Raji (cell line): Measurements from ENCODE around the gene TMEM247.

Experiments
- POLR2A ChIP-seq: IDR thresholded peaks from 2 replicates; pipeline ENCODE4 v1.6.1; 2011; ENCODE audit warnings: low read depth, low read length, control low read depth; ENCODE audit not compliant: insufficient read depth

The TMEM247 gene

DNA sequence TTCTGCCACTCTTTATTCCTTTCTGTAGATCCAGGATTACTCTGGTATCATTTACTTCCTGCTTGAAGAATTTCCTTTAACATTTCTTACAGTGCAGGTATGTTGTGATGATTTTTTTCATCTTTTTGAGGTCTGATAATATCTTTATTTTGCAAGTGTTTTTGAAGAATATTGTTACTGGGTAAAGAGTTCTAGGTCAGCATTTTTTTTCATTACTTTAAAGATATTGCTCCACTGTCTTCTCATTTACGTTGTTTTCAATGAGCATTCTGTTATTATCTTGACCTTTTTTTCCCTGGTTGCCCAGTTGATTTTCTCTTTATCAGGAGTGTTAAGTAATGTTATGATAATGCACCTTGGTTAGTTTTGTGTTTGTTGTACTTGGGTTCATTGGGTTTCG is 31.7 kb upstream of the TMEM247 start:
- TF ChIP-seq POLR2A: no peak

DNA sequence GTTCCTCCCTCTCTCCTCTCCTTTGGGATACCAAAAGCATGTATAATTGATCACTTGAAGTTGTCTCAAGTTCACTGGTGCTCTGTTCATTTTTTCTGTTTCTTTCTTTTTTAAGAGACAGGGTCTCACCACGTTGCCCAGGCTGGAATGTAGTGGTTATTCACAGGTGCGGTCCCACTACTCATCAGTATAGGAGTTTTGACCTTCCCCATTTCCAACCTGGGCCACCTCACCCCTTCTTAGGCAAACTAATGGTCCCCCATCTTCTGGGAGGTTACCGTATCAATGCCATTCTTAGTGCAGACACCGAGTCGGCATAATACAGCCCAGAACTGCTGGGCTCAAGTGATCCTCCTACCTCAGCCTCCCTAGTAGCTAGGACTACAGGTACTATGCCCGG is 31.3 kb upstream of the TMEM247 start:
- no peak for TF ChIP-seq POLR2A

DNA sequence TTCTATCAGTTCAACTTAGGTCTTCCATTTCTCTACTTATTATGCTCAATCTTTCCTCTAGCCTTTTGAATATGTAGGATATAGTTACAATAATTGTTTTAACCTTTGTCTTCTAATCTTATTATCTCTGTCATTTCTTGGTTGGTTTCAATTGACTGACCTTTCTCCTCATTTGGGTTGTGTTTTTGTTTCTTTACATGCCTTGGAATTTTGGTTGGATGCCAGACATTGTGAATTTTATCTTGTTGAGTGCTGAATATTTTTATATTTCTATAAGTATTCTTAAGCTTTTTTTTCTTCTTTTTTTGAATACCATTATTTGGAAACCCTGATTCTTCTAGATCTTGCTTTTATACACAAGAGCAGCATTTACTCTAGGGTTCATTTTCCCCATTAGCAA is 30.7 kb upstream of the TMEM247 start:
- no peak for TF ChIP-seq POLR2A

DNA sequence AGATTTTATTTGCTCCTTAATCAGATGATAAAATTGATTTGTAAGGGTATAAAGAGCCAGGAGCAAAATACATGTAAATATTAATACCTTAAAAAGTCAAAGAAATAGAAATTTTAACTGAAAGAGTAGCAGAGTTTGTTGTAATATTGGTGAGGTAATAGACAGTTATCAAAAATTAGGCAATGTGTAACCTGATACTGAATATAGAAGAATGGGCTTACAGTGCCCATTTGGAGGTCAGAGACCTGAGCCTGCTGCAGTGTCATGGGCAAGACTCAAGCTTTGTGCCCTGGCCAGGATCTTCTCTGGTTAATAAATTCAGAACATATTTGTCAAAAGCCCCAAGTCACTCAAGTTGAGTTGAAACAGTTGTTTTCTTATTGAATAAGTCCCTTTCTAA is 29.7 kb upstream of the TMEM247 start:
- TF ChIP-seq POLR2A: no peak

DNA sequence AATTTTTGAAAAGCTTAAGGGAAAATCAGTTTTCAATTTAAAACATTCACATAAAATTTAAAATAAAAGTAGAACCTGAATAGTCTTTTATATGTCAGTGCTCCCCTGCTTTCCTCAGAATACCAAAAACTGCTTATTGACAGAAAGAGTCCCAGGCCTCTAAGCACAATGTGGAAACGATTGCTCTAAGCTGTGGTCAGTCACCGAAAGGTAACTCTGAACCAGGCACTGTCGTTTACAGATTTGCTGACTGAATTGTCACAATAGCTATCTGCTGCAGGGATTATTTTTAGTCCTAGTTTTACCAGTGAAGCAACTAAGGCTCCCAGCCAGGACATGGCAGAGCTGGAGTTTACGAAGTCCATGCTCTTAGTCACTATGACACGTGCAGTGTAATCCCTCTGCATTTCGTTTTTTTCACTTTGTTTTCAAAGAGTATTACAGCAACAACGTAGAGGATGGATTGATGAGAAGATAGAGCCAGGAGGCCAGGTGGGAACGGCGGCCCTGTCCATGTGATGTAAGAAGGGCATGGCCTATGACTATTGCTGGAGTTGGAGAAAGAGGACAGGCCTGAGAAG is 28.1 kb upstream of the TMEM247 start:
- no peak for TF ChIP-seq POLR2A

DNA sequence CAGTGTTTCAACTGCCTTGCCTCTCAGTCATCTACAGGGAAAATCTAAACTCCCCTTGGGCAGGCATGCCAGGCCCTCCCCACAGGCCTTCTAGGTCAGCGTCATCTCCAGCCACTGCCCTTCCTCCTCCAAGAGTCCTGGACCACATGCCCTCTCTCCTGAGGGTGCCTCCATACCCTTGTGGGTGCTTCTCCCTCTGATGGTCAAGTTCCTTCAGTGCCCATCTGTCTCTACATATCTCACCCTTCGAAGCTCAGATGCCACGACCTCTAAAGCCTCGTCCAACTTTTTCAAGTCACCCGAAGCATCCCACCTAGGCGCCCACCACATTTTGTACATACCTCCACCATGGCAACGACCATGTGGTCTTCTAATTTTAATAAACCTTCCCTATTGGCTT is 22.6 kb upstream of the TMEM247 start:
- no peak for TF ChIP-seq POLR2A

DNA sequence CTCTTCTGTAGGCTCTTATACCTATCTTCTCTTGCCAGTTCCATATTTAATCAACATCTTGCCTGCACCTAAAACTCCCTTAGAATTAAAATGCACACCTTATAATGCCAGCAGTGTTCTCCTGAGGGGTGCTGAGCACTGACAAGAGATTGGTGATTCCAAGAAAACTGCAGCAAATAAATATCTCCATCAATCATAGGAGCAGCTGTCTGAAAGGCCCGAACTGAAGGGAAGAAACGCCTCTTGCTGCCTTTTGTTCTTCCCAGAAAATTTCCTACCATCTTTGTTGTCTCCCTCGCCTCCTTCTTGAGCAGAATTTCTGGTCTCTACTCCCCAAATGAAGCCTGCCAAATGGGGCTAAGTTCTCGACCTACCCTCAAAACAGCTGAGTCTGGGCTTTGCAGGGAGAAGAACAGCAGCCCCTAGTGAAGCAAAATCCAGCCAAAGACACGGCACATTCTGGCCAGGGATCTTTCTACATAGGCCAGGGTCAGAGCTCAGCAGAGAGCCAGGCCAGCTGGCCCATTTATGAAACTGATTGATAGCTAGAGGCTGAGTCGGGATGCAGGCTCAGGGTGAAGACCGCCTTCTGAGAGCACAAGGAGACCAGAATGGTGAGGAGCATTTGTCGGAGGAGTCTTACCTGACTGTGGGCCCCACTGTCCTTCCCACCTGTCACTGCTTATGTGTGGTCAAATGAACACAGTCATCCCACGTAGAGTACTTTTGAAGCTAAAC is 20.4 kb upstream of the TMEM247 start:
- TF ChIP-seq POLR2A: no peak

DNA sequence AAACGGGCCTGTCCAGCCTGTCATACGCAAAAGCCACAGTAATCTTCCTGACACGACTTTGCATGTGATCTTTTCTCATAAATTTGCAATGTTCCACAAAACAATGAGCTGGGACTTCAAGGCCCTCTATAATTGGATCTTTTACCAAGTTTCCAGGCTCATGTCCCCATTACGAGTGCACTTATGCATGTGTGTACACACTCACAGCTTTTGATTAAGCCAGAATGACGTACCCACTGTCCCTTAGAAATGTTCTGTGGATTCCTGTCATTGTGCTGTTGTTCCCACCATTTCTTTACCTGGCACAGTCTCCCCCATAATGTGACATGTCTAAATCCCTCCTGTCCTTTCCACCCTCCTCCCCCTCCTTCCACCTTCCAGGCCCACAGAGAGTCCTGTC is 19.7 kb upstream of the TMEM247 start:
- no peak for TF ChIP-seq POLR2A

DNA sequence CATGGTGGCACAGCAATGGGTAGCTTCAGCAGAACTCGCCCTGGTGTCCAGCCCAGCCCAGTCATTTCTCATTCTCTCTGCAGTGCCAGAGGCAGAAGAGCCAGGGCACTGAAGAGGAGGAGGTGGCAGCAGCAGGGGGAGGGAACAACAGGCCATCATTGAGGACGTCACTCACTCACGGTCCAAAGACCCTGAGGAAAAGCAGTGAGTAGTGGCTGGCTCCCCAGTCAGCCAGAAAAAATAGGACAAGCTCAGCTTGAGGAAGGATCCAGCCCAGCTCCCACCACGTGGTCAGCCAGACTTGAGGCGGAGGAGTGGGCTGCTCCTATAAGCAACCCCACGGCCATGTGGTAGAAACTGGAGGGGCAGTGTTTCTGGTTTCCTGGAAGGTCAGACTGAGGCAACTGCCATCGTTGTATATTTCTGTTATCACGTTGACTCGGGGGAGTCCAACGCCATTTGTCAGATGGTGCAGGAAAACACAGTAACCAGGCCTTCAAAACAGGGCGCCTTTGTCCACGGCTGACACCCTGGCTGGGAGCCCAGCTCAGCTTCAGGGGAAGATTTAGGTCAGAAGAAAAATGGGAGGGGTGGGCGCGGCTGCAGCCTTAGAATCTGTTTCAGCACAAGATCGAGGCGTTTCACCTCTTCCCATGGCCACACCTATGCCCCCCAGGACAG is 19.0 kb upstream of the TMEM247 start:
- TF ChIP-seq POLR2A: no peak

DNA sequence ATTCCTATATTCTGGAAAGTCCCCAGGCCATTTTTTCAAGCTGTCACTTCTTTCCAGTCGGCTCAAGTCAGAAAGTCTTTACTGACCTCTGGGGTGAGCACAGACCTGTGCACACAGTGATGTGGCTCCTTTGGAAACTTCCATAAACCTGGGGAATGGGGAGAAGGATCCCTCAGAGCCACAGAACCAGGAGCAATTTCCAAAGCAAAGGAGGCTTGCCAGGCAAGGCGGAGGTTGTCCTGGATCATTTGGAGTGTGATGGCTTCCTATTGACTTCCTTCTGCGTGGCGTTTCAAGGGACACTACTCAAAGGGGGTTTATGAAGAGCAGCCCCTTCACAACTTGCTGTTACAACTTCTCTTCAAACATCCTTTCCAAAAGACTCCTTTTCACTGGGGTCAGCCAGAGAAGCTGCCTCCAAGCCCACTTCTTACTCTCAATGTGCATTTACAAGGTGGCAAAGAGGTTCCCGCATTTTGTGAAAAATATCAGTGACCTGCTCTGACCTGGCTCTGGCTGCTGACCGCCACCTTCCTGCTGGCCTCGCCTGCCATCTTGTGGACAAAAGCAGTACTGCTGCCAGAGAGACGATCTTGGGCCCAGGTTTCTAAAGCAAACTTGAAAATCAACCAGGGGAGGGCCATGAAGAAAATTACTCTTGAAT is 18.2 kb upstream of the TMEM247 start:
- no peak for TF ChIP-seq POLR2A

DNA sequence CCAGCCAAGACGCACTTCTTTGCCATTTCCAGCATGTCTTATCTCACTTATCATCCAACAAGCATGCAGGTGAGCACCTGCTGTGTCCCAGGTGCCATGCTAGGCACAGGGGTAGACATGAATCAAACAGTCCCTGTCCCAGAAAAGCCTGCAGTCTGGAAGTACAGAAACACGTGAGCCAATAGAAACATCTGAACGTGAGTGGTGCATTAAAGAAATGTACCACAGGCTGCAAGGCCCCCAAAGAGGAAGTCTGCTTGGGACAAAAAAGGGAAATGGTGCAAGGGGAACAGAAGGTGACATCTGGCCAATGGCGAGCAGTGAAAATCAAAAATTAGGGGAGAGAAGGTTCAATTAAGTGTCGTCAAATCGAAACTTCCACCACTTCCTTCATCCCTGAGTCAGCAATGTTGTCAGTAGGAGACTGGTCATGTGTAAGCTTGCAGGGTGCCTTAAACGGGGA is 17.6 kb upstream of the TMEM247 start:
- no peak for TF ChIP-seq POLR2A

DNA sequence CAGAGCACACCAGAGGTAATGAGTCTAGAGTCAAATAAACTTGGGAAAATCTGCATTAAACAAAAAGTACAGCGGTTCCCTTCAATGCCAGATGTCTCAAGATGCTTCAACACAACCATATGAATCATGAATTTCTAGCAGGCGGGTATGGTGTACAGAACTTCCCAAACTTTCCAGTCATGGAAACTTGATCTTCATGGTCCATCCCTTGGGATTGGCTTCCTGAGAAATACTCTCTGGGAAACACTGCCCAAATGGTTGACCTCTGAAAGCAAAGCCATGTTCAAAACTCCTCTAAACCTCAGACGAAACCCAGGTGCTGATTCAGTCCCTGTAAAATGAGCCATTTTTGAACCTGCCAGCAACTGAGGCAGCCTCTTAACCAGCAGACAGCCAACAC is 16.4 kb upstream of the TMEM247 start:
- no peak for TF ChIP-seq POLR2A

DNA sequence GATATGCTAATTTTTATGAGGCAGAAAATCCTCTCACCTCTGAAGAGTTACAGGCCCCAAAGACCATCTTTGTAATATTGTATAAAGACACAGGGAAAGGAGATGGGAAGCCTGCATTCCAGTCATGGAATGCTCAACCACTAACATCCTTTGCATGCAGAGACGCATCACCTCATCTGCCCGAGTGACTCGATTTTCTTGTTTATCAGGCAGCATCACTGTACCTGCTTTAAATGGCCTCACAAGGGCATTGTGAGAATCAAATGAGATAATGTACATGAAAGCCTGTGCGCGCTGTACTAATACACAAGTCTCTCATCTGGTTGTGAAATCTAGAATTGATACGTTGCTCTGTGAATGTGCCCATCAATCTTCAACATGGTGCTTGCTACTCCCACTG is 10.2 kb upstream of the TMEM247 start:
- no peak for TF ChIP-seq POLR2A

DNA sequence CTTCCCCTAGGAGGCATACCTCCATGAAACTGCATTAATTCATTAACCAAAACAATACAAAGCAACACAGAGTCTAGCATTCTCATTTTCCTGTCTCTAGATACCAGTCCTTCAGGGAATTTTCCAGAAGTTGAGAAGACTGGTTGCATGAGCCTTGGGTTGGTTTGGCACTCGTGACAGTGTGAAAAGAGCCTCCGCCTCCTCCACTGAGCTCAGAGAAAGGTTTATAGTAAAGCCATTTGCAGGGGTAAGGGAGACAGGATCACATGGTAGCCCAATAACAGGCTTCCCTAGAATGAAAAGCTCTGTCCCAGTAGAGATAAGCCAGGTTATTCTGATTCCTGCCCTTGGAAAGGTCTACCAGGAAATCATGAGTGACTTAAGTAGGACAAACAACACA is 9.7 kb upstream of the TMEM247 start:
- no peak for TF ChIP-seq POLR2A

DNA sequence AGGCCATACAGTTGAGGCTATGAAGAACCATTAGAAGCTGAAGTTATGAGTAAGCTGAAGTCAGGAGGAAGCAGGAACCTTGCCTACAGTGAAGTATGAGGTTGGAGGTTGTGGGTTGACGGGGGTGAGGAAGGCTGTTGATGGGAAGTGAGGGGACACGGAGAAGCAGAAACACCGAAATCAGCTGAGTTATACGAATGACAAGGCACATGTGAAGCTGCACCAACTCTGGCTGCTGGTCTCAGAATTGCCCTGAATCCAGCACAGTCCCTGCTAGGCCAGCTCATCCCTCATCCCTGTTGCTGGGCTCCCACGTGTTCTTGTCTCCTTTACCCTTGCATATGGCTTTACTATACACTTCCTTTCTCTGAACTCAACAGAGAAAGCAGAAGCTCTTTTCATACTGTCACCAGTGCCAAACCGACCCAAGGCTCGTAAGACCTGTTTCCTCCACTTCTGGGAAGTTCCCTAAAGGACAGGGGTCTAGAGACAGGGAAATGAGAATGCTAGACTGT is 9.2 kb upstream of the TMEM247 start:
- no peak for TF ChIP-seq POLR2A
